Cardiac fibroblast (primary cell): ENCODE measurements around the gene OBSL1.

Experiments used
- DNase-seq, 2 donors: peaks; one replicate each; pipeline versions ENCODE4 v3.0.0 to v3.0.0-alpha.2; 2010; ENCODE audit warnings: low read depth in 2 of 2
- H3K4me3 ChIP-seq, 2 donors: replicated peaks in 1 of 2; 1 replicate in 1 of 2; 2 replicates in 1 of 2; pipeline ENCODE4 v1.5.1; 2011; ENCODE audit warnings: low read depth in 2 of 2, low read length in 2 of 2, mild to moderate bottlenecking in 2 of 2, moderate library complexity in 1 of 2
- TF ChIP-seq, protein P1 (sequence below): IDR thresholded peaks from one replicate; pipeline ENCODE4 v1.5.1; 2011; ENCODE audit warnings: low read depth, mild to moderate bottlenecking, low read length, inconsistent platforms

The OBSL1 gene

GRCh38 chr2:219609149-219609750, 37.9 kb upstream of the OBSL1 start:
- no peak overlapping the region for H3K4me3 ChIP-seq
- DNase-seq: no peak
- TF ChIP-seq, protein P1, sequence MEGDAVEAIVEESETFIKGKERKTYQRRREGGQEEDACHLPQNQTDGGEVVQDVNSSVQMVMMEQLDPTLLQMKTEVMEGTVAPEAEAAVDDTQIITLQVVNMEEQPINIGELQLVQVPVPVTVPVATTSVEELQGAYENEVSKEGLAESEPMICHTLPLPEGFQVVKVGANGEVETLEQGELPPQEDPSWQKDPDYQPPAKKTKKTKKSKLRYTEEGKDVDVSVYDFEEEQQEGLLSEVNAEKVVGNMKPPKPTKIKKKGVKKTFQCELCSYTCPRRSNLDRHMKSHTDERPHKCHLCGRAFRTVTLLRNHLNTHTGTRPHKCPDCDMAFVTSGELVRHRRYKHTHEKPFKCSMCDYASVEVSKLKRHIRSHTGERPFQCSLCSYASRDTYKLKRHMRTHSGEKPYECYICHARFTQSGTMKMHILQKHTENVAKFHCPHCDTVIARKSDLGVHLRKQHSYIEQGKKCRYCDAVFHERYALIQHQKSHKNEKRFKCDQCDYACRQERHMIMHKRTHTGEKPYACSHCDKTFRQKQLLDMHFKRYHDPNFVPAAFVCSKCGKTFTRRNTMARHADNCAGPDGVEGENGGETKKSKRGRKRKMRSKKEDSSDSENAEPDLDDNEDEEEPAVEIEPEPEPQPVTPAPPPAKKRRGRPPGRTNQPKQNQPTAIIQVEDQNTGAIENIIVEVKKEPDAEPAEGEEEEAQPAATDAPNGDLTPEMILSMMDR: no peak

- TF ChIP-seq, protein P1: no peak
- H3K4me3 ChIP-seq: no peak overlapping the region
- no peak for DNase-seq
Observed at GRCh38 chr2:219608399-219608964, 37.1 kb upstream of the OBSL1 start.

DNA sequence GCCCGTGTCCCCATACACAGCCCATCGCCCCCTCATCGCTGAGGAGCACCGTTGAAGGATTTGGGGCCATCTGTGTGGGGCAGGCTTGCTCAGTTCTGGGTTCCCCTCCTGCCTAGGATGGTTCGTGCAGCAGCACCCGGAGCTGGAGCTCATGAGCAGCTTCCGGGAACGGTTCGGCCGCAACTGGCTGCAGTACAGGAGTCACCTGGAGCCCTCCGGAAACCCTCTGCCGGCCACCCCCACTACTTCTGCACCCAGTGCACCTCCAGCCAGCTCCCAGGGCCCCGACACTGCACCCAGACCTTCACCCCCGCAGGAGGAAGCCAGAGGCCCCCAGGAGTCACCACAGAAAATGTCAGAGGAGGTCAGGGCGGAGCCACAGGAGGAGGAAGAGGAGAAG, 36.6 kb upstream of the OBSL1 start:
- TF ChIP-seq, protein P1: no peak
- no peak overlapping the region for H3K4me3 ChIP-seq
- no peak for DNase-seq

DNA sequence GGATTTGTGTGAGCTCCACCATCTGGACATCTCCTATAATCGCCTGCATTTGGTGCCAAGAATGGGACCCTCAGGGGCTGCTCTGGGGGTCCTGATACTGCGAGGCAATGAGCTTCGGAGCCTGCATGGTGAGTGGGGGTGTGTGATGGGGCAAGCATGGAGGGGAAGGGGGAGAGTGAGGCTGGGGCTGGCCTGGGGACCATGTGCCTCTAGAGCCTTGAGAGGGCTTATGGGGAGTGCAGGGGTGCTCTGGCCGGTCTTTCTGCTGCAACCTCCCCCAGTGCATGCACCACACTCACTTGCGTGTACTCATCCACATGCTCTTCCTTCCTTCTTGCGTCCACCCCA, 34.2 kb upstream of the OBSL1 start:
- TF ChIP-seq, protein P1: no peak
- no peak for DNase-seq
- no peak overlapping the region for H3K4me3 ChIP-seq

DNA sequence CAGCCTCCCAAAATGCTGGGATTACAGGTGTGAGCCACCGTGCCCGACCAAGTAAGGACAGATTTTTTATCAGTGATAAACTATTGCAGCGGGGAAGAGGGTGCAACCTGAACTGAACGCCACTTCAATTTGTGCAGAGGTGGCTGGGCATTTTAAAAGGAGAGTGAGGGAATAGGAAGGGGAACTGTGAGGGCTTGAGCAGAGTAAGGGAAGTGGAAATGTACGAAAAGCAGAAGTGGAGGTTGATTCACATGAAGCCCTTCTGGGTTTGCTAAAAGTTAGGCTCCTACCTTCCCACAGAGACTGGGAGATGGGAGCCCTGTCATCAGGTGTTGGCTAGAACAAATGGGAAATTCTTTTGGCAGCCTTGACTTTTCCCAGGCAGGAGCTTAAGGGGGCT, 32.4 kb upstream of the OBSL1 start:
- no peak overlapping the region for H3K4me3 ChIP-seq
- DNase-seq: no peak
- TF ChIP-seq, protein P1: no peak

GRCh38 chr2:219598308-219599078, 27.2 kb upstream of the OBSL1 start:
- H3K4me3 ChIP-seq: peak overlapping the region; percentile 77 to 86
- TF ChIP-seq, protein P1: no peak
- DNase-seq: peak in 1 of 2 donors; percentile 29
